ENCODE results near the gene SLC4A11.
"Not testable (repeated sequence)": the region's sequence is repeated elsewhere in the genome, so short reads cannot be mapped to it uniquely, and the experiment has no call there.

SLC4A11 gene

GRCh38 chr20:3227506-3227905 is 11.5 kb downstream of the SLC4A11 start:
- DNase-seq: no peak

DNA sequence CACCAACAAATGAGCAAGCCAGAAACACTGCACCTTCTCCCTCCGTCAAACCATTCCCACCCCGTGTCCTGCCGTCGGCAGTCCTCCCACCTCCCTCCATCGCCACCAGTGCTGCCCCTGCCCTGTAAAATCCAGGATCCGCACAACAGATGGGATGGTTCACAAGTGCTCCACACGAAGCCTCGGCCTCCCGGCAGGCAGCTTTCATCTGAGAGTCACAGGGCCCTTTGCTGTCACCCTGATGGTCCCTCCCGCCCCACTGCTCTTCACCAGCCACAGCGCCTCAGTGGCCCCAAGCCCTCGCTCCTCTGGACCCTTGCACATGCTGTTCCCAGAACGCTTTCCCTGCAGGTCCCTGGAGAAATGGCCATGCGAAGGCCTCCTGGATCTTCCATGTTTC is 12.1 kb downstream of the SLC4A11 start:
- DNase-seq: no peak

DNA sequence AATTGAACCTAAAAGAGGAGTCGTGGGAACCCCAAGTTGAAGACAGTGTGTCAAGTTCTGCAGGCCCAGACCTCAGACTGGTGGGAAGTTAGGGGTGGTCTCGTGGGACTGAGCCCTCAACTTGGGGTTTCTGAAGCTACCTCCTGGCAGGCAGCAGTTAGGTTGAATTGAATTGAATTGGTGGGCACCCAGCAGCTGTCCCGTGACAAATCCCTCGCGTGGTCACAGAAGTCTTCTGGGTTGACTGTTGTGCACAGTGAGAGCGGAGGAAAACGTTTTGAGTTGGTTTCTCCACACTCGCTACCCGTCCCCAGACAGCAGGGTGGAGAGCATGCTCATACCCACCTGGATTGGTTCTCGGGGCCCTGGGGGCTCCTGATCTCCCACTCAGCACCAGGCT is 12.9 kb downstream of the SLC4A11 start:
- no peak for DNase-seq

DNA sequence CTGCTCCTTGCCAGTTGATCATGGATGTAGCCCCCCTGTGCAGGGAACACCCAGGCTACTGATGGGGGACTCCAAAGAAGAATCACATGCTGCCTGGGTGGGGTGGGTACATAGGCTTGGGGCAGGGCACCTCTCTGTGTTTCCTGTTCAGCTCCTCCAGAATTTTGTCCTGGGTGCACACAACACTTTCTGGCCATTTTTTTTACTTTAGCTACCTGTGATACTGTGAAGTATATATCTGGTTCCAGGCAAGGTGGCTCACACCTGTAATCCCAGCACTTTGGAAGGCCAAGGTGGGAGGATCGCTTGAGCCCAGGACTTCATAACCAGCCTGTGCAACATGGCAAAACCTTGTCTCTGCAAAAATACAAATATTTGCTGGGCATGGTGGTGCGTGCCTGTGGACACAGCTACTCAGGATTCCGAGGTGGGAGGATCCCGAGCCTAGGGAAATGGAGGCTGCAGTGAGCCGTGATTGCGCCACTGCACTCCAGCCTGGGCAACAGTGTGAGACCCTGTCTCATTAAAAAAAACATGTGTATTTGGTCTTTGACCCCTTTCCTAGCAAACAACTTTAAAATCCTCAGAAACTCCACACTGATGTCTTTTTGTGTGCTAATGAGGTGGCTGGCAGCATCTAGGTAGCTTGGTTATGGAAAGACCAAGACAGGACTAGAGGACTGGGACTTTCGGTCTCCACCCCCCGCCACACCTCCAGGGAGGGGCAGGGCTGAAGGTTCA is 14.1 kb downstream of the SLC4A11 start:
- DNase-seq: no peak

GRCh38 chr20:3223994-3224680 is 14.9 kb downstream of the SLC4A11 start:
- DNase-seq: no peak

DNA sequence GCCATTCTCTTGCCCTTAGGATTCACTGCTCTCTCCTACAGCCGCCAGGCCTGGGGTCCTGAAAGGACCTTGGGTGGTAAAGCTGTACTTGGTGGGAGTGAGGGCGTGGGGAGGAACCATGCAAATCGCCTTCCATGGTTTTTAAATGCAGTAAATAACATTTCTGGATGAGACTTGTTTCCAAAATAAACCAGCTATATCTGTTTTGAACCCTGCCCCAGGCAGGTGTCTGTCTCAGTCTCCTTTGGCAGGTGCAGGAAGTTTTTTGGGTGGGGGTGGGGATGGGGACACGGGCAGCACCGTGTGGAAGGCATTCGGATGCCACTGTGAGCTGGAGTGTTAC is 15.4 kb downstream of the SLC4A11 start:
- no peak for DNase-seq

DNA sequence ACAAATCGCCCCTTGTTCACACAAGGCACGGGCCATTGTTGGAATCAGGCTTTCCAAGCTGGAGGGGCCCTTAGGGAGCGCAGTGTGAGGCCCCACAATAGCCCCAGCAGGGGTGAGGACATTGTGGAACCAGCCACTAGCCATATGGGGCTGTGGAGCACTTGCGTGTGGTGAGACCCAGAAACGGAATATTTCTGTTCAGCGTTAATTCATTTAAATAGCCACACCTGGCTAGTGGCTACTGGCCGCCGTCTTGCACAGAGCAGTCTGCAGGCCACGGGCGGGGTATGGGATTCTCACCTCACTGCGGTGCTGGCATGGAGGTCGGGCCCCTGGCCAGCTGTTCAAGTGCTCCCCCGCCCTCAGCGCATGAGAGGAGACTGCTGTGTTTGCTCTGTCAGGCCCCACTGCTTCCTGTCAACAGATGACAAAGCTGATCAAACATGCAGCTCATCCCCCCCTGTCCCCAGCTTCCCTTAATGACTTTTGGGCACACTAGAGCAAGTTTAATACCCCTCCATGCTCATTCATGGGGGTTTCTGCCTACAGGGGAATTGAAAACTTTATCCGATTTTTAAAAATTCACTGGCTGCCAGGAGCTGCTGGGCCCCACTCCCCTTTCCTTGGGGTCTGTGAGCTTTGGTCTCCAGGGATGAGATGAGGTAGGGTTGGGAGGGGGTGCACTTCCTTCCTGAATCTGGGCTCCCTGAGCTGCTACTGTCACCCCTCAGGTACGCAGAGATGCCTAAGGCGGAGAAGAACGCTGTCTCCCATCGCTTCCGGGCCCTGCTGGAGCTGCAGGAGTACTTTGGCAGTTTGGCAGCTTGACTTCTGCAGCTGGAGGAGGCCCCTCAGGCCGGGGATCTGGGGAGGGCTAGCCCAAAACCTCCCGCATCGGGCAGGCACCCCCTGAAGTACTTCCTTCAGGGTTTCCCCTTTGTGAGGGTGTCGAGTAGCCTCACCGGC is 16.1 kb downstream of the SLC4A11 start:
- DNase-seq: peak; percentile 65

GRCh38 chr20:3221398-3222226 is 17.4 kb downstream of the SLC4A11 start:
- DNase-seq: no peak

DNA sequence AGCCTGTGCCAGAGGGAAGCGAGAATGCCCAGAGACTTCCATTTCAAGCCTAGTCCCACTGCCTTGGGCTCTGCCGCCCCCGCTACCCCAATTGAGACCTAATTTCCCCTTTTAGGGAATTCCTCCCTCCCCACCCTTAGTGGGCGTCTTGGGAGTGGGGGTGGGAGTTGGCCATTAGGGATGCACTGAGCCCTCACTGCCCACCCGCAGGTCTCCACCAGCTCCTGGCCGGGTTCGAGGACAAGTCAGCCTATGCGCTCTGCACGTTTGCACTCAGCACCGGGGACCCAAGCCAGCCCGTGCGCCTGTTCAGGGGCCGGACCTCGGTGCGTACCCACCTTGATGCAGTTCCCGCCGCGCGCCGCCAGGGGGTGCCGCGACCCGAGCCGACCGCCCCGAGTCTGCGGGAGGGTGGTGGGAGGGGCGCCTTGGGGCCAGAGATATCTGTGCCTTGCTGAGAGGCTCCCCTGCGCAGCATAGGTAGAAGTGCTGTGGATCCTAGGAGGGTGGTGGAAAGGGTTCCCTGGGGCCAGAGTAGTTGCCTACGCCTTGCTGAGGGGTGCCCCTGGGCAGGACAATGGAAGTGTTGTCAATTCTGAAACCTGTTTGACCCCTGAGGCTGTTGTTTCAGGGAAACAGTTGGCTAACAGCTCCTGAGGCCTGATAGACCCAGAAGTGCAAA is 20.5 kb downstream of the SLC4A11 start:
- DNase-seq: peak; percentile 24

DNA sequence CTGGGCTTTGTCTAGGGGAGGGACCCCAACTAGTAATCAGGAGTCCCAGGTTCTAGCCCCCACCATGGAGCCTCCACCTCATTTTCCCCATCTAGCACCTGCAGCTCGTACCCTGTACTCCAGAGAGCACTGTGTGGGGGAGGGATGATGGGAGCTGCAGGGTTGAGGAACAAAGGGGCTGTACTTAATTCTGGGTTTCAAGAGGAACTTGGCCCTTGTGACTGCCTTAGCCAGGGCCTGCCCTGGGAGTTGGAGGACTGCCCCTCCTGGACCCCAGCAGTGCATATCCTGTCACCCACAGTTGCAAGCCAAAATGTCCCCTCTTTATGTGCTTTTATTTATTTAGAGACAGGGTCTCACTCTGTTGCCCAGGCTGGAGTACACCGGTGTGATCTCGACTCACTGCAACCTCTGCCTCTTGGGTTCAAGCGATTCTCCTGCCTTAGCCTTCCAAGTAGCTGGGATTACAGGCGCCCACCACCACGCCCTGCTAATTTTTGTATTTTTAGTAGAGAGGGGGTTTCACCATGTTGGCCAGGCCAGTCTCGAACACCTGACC is 23.6 kb downstream of the SLC4A11 start:
- not testable (repeated sequence) for DNase-seq

DNA sequence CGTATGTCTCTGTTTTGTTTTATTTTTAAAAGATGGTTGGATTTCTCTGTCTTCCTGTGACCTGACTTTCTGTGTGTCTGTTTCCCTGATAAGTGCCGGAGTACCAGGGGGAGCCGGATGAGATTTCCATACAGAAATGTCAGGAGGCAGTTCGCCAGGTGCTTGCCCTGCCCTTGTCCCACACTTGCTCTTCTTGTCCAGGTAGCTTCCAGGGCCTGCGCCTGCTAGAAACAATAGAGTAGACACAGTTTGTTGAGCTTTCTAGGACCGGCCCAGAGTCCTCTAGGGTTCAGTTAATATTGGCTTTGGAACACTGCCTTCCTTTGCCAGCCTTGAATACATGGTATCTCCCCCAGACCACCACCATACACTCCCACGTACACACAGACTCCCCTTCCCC is 25.8 kb downstream of the SLC4A11 start:
- DNase-seq: no peak

GRCh38 chr20:3210346-3210745 is 28.6 kb downstream of the SLC4A11 start:
- no peak for DNase-seq

DNA sequence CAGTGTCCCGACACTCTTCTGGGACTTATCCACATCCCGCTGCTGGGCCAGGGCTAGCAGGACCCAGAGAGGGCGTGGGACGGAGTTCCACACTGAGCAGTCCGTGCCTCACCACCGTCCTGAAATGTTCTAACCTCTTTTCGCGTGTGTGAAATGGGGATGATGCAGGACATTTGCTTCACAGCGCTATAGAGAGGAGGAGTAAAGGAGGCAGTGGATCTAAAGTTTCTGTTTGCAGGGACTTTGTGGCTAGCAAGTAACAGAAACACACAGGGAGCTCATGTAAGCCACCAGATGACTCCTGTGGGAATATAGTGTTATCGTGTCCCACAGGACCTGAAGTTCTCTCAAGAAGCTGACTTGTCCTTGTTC is 29.1 kb downstream of the SLC4A11 start:
- DNase-seq: no peak

DNA sequence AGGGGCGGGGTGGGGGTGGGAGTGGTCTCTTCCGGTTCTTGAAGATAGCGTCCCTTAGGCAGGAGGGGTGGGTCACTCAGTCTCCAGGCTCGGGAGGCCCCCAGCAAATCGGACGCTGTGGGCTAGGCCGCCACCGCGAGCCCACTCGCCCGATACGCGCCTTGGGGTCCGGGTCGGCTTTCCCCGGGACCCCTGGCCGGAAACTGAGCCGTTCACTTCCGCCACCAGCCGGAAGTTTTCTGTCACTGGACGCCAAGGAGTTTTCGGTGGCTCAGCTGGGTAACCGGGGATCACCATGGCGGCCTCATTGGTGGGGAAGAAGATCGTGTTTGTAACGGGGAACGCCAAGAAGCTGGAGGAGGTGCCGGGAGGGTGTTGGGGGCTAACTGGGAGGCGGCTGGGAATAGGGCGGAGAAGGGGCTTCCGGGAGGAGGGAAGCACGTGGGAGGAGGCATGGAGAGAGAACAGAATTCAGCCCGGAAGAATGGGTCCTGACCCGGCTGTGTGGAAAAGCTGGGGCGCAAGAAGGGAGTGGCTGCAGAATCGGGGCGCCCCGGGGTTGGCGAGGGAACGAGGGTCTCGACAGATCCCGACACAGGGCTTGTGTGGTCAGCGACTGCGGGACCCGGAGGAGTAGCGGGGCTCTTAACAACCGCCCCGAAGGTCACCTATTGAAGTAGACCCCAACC is 29.6 kb downstream of the SLC4A11 start, which contains the start of gene ITPA:
TSS of gene ITPA (plus strand) at position 242 of the 689 bp plus-strand sequence. CDS start at position 296, 54 bp downstream.
- DNase-seq: no peak

DNA sequence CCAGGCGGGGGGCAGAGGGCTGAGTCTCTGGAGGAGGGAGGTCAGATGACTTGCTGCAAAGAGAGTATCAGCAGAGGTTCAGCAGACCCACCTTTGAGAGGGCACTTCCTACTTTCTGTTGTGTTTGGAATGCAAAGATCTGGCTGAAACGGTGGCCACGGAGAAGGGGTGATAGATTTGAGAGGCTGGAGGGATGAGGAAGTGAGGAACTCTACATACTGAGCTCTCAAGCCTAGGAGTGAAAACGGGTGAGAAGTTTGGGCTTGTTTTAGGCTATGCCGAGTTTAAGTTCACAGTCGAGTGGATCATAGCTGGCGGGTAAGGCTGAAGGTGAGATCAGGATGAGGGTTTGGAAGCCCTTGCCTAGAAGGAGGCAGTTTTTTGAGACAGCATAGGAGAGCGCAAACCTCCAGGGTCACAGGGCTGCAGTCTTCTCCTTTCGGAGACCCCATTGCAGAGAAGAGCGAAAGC is 30.2 kb downstream of the SLC4A11 start:
- DNase-seq: no peak

DNA sequence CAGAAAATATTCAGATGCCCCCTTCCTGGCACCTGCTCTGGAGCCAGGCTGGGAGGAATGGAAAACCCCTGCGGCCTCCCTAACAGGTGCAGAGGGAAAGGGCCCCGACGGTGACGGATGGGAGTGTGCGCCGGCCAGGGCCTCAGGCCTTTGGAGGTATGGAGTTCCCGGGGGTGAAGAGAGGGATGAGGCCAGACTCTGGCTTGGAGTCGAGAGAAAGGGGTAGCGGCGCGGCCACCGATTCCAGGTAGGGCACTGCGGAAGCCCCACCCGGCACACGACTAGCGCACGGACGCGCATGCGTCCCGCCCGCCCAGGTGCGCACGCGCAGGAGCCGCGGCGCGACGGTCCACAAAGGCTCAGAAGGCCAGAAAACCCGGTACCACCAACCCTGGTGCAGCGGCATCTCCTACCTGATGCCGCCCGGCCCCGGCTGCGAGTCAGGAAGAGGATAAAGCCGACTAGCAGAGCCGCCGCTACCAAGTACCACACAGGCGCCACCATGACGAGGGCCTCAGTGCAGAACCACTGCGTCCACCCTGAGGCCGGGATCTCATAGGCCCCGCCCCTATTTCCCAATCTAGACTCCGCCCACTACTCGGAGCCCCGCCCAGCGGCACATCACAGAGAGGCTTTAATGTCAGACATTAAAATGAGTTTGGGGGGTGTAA is 34.7 kb downstream of the SLC4A11 start, which contains the start of gene DDRGK1:
TSS of gene DDRGK1 (minus strand) at position 559 of the 671 bp plus-strand sequence. CDS start at position 504, 55 bp downstream.
- DNase-seq: peak; percentile 76

DNA sequence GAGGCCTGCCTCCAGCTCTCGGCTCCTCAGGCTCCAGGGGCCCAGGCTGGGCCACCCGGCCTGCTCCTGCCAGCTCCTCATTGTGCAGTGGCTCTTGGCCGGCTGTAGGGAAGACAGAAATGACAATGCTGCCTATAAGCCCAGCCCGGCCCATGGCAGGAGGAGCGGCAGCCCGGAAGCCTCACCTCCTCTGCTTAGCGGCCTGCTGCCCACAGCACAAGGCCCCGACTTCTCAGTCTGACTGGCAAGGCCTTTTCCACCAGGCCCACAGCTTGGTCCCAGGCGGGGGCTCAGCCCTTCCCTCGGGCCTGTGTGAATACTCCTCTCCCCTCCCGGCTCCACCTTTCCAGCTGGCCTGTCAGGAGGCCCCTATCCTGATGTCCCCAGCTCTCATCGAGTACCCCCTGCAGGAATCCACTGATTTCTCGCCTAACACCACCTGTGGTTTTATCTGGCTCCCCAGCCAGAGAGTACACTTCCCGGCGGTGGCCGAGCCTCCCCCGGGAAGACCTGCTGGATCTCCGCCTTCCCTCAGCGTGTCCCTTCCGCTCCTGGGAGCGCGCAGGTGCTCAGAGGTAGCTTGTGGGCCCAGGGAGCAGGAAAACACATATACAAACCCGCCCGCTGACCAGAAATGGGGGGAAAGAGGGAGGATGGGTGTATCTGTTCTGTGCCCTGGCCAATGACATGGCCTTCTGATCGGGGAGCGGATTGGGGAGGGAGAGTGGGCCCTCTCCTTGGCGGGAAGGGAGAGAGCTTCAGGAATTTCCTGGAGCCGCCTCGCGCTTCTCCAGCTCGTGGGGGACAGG is 35.5 kb downstream of the SLC4A11 start:
- no peak for DNase-seq

DNA sequence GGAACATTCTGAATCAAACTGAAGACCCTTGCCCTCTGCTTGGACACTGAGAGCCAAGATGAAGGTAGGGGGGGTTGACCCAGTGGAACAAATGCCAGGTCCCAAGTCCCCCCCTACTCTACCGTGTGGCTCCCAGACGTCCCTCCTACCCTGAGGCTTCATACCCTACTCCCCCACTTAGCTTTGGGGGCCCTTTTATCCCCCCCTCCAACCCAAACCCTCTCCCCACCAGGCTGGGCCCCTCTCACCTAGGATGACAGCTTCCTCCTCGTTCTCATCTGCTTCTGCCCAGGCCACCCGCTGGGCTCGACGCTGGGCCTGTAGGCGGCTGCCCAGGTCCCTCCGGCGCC is 36.0 kb downstream of the SLC4A11 start:
- no peak for DNase-seq

Measured in NCI-H1694 (cell line).